ENCODE results near the gene UGGT2.
"Not testable (repeated sequence)": the region's sequence is repeated elsewhere in the genome, so short reads cannot be mapped to it uniquely, and the experiment has no call there.

The UGGT2 gene

DNA sequence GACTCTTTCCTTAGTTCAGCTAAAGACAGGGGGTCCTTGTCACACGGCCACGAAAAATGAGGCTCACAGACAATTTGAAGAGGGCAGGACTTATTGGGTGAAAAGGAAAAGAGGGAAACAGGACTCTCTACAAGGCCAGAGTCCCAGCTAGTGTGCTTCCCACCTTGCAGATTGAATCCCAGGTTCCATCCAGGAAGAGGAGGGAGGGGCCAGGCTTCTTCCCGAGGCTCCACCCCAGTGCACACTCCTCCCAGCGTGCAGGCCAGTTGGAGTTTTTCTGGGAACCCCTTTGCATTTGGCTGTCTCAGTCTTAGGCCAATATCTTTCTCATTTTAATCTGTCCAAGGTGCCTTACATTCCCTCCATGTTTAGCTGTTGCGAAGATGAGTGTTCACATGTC is 269.5 kb downstream of the UGGT2 start:
- Histone ChIP-seq H3K4me2 (ENCODE audit: low read length) (no peak overlapping the region), H3K9me3 (ENCODE audit: low read length) (no peaks in the 10 kb centered on the region), H3K9me2 (ENCODE audit: low read depth, low read length) (no peaks in the 10 kb centered on the region), H3K36me3 (ENCODE audit: insufficient read depth, low read length) (peaks cover 46% of the 10 kb centered on the region), H2AFZ (ENCODE audit: low read length) (no peak overlapping the region), H3K9ac (ENCODE audit: low read length) (no peak overlapping the region), H3K27me3 (ENCODE audit: insufficient read depth, low read length) (no peaks in the 10 kb centered on the region), H3K27ac (ENCODE audit: low read depth, low read length, poor library complexity, severe bottlenecking) (no peak overlapping the region), H3K4me1 (ENCODE audit: insufficient read depth, low read length, severe bottlenecking) (no peaks in the 10 kb centered on the region), H3K79me2 (ENCODE audit: insufficient read depth, low read length) (no peaks in the 10 kb centered on the region), H3K4me3 (ENCODE audit: low read depth, low read length, poor library complexity, severe bottlenecking) (no peak overlapping the region), H4K20me1 (ENCODE audit: insufficient read depth, low read length) (no peaks in the 10 kb centered on the region), H3F3A (ENCODE audit: insufficient read depth, low read length) (no peaks in the 10 kb centered on the region)
- TF ChIP-seq EZH2 (IDR thresholded peaks at IDR 0.05; ENCODE audit: borderline replicate concordance, low read length) (no peak), CTCF (IDR thresholded peaks at IDR 0.05; ENCODE audit: low read length) (no peak)

- H3K4me2 ChIP-seq (ENCODE audit: low read length); H3K4me1 ChIP-seq (ENCODE audit: insufficient read depth, low read length, severe bottlenecking); H3K9me2 ChIP-seq (ENCODE audit: low read depth, low read length); H3K4me3 ChIP-seq (ENCODE audit: low read depth, low read length, poor library complexity, severe bottlenecking); H2AFZ ChIP-seq (ENCODE audit: low read length); H3F3A ChIP-seq (ENCODE audit: insufficient read depth, low read length); H3K9ac ChIP-seq (ENCODE audit: low read length); H3K27ac ChIP-seq (ENCODE audit: low read depth, low read length, poor library complexity, severe bottlenecking); H3K9me3 ChIP-seq (ENCODE audit: low read length); H4K20me1 ChIP-seq (ENCODE audit: insufficient read depth, low read length); H3K27me3 ChIP-seq (ENCODE audit: insufficient read depth, low read length); H3K79me2 ChIP-seq (ENCODE audit: insufficient read depth, low read length): not testable (repeated sequence)
- peaks cover 45% of the 10 kb centered on the region for H3K36me3 ChIP-seq (ENCODE audit: insufficient read depth, low read length)
Measured at GRCh38 chr13:95781940-95782339, 271.3 kb downstream of the UGGT2 start.

DNA sequence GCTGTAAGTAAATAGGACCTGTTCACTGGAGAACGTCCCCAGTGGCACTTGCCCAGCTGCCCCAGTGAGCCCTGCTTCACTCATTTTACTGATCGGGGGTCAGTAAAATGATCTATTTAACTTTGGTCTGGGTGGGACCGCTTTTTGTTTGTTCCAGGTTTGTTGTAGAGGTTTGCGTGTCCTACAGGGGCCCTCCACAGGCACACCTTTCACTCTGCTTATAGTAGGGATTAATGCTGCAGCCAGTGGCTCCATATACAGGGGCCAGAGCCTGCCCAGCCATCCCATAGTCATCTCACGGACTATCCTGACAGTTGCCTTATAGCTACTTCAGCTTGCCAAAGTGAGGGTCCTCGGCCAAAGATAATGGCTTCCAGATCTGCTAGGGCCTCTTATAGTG is 272.2 kb downstream of the UGGT2 start:
- H3K4me3 ChIP-seq (ENCODE audit: low read depth, low read length, poor library complexity, severe bottlenecking) = no peak overlapping the region
- no peak for TF ChIP-seq CTCF (IDR thresholded peaks at IDR 0.05; ENCODE audit: low read length)
- no peak for TF ChIP-seq EZH2 (IDR thresholded peaks at IDR 0.05; ENCODE audit: borderline replicate concordance, low read length)

GRCh38 chr13:95779522-95779921 is 273.7 kb downstream of the UGGT2 start:
- Histone ChIP-seq H3F3A (ENCODE audit: insufficient read depth, low read length) (no peaks in the 10 kb centered on the region), H3K9me3 (ENCODE audit: low read length) (no peaks in the 10 kb centered on the region), H3K27ac (ENCODE audit: low read depth, low read length, poor library complexity, severe bottlenecking) (no peak overlapping the region), H3K27me3 (ENCODE audit: insufficient read depth, low read length) (no peaks in the 10 kb centered on the region), H3K36me3 (ENCODE audit: insufficient read depth, low read length) (peaks cover 46% of the 10 kb centered on the region), H3K9me2 (ENCODE audit: low read depth, low read length) (no peaks in the 10 kb centered on the region), H3K79me2 (ENCODE audit: insufficient read depth, low read length) (no peaks in the 10 kb centered on the region), H2AFZ (ENCODE audit: low read length) (no peak overlapping the region), H4K20me1 (ENCODE audit: insufficient read depth, low read length) (no peaks in the 10 kb centered on the region), H3K4me1 (ENCODE audit: insufficient read depth, low read length, severe bottlenecking) (no peaks in the 10 kb centered on the region), H3K4me2 (ENCODE audit: low read length) (no peak overlapping the region), H3K9ac (ENCODE audit: low read length) (no peak overlapping the region), H3K4me3 (ENCODE audit: low read depth, low read length, poor library complexity, severe bottlenecking) (no peak overlapping the region)
- TF ChIP-seq EZH2 (IDR thresholded peaks at IDR 0.05; ENCODE audit: borderline replicate concordance, low read length) (no peak), CTCF (IDR thresholded peaks at IDR 0.05; ENCODE audit: low read length) (no peak)

More for the DNA sequence above, 272.2 kb downstream of the UGGT2 start:
- Histone ChIP-seq H3K4me2 (ENCODE audit: low read length) (no peak overlapping the region), H3K27me3 (ENCODE audit: insufficient read depth, low read length) (no peaks in the 10 kb centered on the region), H4K20me1 (ENCODE audit: insufficient read depth, low read length) (no peaks in the 10 kb centered on the region), H3K79me2 (ENCODE audit: insufficient read depth, low read length) (no peaks in the 10 kb centered on the region), H3K9ac (ENCODE audit: low read length) (no peak overlapping the region), H3K36me3 (ENCODE audit: insufficient read depth, low read length) (peaks cover 43% of the 10 kb centered on the region), H2AFZ (ENCODE audit: low read length) (no peak overlapping the region), H3K27ac (ENCODE audit: low read depth, low read length, poor library complexity, severe bottlenecking) (no peak overlapping the region), H3K9me3 (ENCODE audit: low read length) (no peaks in the 10 kb centered on the region), H3F3A (ENCODE audit: insufficient read depth, low read length) (no peaks in the 10 kb centered on the region), H3K9me2 (ENCODE audit: low read depth, low read length) (no peaks in the 10 kb centered on the region), H3K4me1 (ENCODE audit: insufficient read depth, low read length, severe bottlenecking) (no peaks in the 10 kb centered on the region)

Data from OCI-LY1 (cell line).